K562 (cell line): ENCODE measurements around the gene TSSK2. TPM values are rescaled to one million over a fixed set of nuclear protein-coding genes. Genes with fewer than 3 reads are reported as not detected.
A peak's percentile ranks its signal among the peaks of the same experiment; 100 is the strongest.

Experiments used
- ATAC-seq: fragments of 200-7000 bp; cut with Tn5 transposase; 3 replicates; pipeline ENCODE4 v1.9.1; 2020; ENCODE audit warnings: moderate library complexity
- BruUV-seq: library from RNA; stranded (reverse); fragments of 400-500 nt; replicated peaks from 2 replicates; lab custom pipeline; 2021; lab: Mats Ljungman, UMichigan
- CTCF ChIA-PET: fragments of 300-600 bp; formaldehyde crosslinking; extraction: SDS; loops from one replicate; lab custom pipeline; 2021; ENCODE audit warnings: low intra/inter-chr PET ratio; lab: Yijun Ruan, JAX
- POLR2A ChIA-PET: fragments of 300-600, 350-650 bp; sonication (Branson Sonifier 250); formaldehyde crosslinking; extraction: SDS; loops from one replicate; lab custom pipeline; 2021; ENCODE audit warnings: antibody characterized with exemption, inconsistent platforms; lab: Yijun Ruan, JAX
- DNase-seq, 4 experiments: peaks; one replicate each; pipeline versions ENCODE4 v3.0.0 to v3.0.0-alpha.2; 2011 to 2018; ENCODE audit warnings: low spot score in 3 of 4, mixed read lengths in 3 of 4; ENCODE audit errors: extremely low read depth in 1 of 4
- FAIRE-seq: peaks from 2 replicates; lab custom pipeline; 2011; peaks lifted over from hg19 to GRCh38; lab: Jason Lieb, UNC
- H2AFZ ChIP-seq: 2 replicates; pipeline ENCODE4 v1.6.0; 2011; ENCODE audit warnings: low read depth, low read length, control low read depth, inconsistent platforms
- H3K27ac ChIP-seq: fragments of 200-600 bp; 3 replicates; pipeline ENCODE4 v1.8.0; 2011; ENCODE audit warnings: low read depth, mild to moderate bottlenecking, control low read depth, inconsistent platforms, low read length, moderate library complexity, mixed read lengths; ENCODE audit errors: extremely low read depth
- H3K27me3 ChIP-seq, 2 experiments: fragments of 300-600 bp in 1 of 2; 2 replicates in 1 of 2; 3 replicates in 1 of 2; pipeline versions ENCODE4 v1.6.0 to v1.8.0; 2011; ENCODE audit warnings: inconsistent platforms in 2 of 2, low read length in 2 of 2, mild to moderate bottlenecking in 1 of 2, mixed read lengths in 1 of 2, moderate library complexity in 1 of 2; ENCODE audit not compliant: control insufficient read depth in 2 of 2, insufficient read depth in 2 of 2
- H3K36me3 ChIP-seq: fragments of 300-600 bp; 3 replicates; pipeline ENCODE4 v1.8.0; 2011; ENCODE audit warnings: mild to moderate bottlenecking, low read length, inconsistent platforms; ENCODE audit not compliant: control insufficient read depth, insufficient read depth
- H3K4me1 ChIP-seq, 2 experiments: fragments of 200-600 bp in 1 of 2; replicated peaks in 1 of 2; 2 replicates in 1 of 2; 3 replicates in 1 of 2; pipeline versions ENCODE4 v1.5.1 to v1.8.0; 2011; ENCODE audit warnings: inconsistent platforms in 2 of 2, low read length in 2 of 2, mild to moderate bottlenecking in 1 of 2, mixed read lengths in 1 of 2, moderate library complexity in 1 of 2; ENCODE audit not compliant: control insufficient read depth in 2 of 2, insufficient read depth in 2 of 2
- H3K4me2 ChIP-seq: 2 replicates; pipeline ENCODE4 v1.6.1; 2011; ENCODE audit warnings: low read length, control low read depth, inconsistent platforms, mixed read lengths; ENCODE audit not compliant: insufficient read depth
- H3K4me3 ChIP-seq: fragments of 200-600 bp; sonication (generic), shearing (Covaris generic); 2 replicates; pipeline ENCODE4 v1.5.1; 2016; ENCODE audit warnings: control low read depth, inconsistent platforms
- H3K79me2 ChIP-seq: fragments of 200-600 bp; 3 replicates; pipeline ENCODE4 v1.8.0; 2011; ENCODE audit warnings: low read length, inconsistent platforms; ENCODE audit not compliant: control insufficient read depth, insufficient read depth
- H3K9ac ChIP-seq, 2 experiments: 2 replicates each; pipeline versions ENCODE4 v1.6.0 to v1.6.1; 2011; ENCODE audit warnings: low read depth in 2 of 2, low read length in 2 of 2, control low read depth in 1 of 2, inconsistent platforms in 1 of 2, mild to moderate bottlenecking in 1 of 2, mixed read lengths in 1 of 2; ENCODE audit not compliant: insufficient read depth in 1 of 2
- H3K9me1 ChIP-seq: one replicate; pipeline ENCODE4 v1.6.0; 2011; ENCODE audit warnings: inconsistent platforms, mild to moderate bottlenecking, low read length, moderate library complexity; ENCODE audit not compliant: control insufficient read depth, insufficient read depth
- H3K9me3 ChIP-seq: replicated peaks from 2 replicates; pipeline ENCODE4 v1.5.1; 2011; ENCODE audit warnings: low read depth, low read length, inconsistent platforms; ENCODE audit not compliant: control insufficient read depth, insufficient read depth
- H4K20me1 ChIP-seq: replicated peaks from 2 replicates; pipeline ENCODE4 v1.6.1; 2011; ENCODE audit warnings: low read length, inconsistent platforms, mixed read lengths; ENCODE audit not compliant: control insufficient read depth, insufficient read depth
- BMI1 ChIP-seq: fragments of 150-350 bp; IDR thresholded peaks from 2 replicates; pipeline ENCODE4 v1.6.1; 2014; ENCODE audit warnings: low read length
- ID3 ChIP-seq, 2 experiments: fragments of 250-450 bp in 1 of 2; fragments of 450-650 bp in 1 of 2; sonication (Bioruptor Pico) in 1 of 2; IDR thresholded peaks; 2 replicates each; pipeline versions ENCODE4 v1.6.1 to v1.8.0; 2016 to 2021; ENCODE audit warnings: mild to moderate bottlenecking in 2 of 2, moderate library complexity in 2 of 2, missing compliant biosample characterization in 1 of 2, missing genetic modification characterization in 1 of 2
- ILK ChIP-seq: fragments of 450-650 bp; IDR thresholded peaks from 2 replicates; pipeline ENCODE4 v1.6.1; 2016; ENCODE audit warnings: missing genetic modification characterization, low read depth, mild to moderate bottlenecking, missing compliant biosample characterization, moderate library complexity, borderline replicate concordance
- KHSRP ChIP-seq: fragments of 450-650 bp; IDR thresholded peaks from 2 replicates; pipeline ENCODE4 v1.6.1; 2017
- NFE2 ChIP-seq: IDR thresholded peaks from 2 replicates; pipeline ENCODE4 v1.6.1; 2014; ENCODE audit warnings: antibody characterized with exemption, low read depth
- POLR2B ChIP-seq: fragments of 450-650 bp; IDR thresholded peaks from 2 replicates; pipeline ENCODE4 v1.6.1; 2018; ENCODE audit warnings: low read depth; ENCODE audit not compliant: partially characterized antibody
- ZNF316 ChIP-seq: fragments of 450-650 bp; IDR thresholded peaks from 2 replicates; pipeline ENCODE4 v1.6.1; 2016
- ZNF507 ChIP-seq: conservative IDR thresholded peaks from 2 replicates; pipeline ENCODE4 v1.6.1; 2017; ENCODE audit warnings: missing genetic modification characterization, missing compliant biosample characterization
- ZNF57 ChIP-seq: fragments of 450-650 bp; formaldehyde crosslinking; IDR thresholded peaks from 2 replicates; pipeline ENCODE4 v1.4.0; 2020; ENCODE audit warnings: mild to moderate bottlenecking, moderate library complexity
- WGBS: fragments of 100-300 bp; shearing (Covaris generic); methylation state at CpG from one replicate; pipeline ENCODE4 v1.1.6; 2016; ENCODE audit warnings: low coverage, mixed read lengths; ENCODE audit not compliant: insufficient coverage; ENCODE audit errors: missing lambda C conversion rate; 5-methylcytosine and 5-hydroxymethylcytosine counted together
- in situ Hi-C: fragments of 300-500 bp; cut with MboI; formaldehyde crosslinking; loops from 4 replicates; pipeline ENCODE4 v1.15.0; 2018; ENCODE audit warnings: inconsistent platforms, mixed read lengths
- intact Hi-C: fragments of 100-400 bp; cut with micrococcal nuclease; formaldehyde crosslinking; loops from 2 replicates; pipeline ENCODE4 v1.14.2; 2022
- polyA plus RNA-seq, 8 experiments: library from polyadenylated mRNA; depleted of rRNA in 4 of 8; stranded (reverse) in 5 of 8; unstranded in 3 of 8; fragments of >200 nt; fragmentation: Nextera tagmentation in 2 of 8; fragmentation: Illumina TruSeq in 1 of 8; extraction: Ambion mirVana in 2 of 8; extraction: Trizol in 1 of 8; gene quantifications; 2 replicates each; pipeline versions ENCODE4 v1.2.1 to v1.2.3, GENCODE V29; 2011 to 2014; ENCODE audit warnings: inconsistent platforms in 1 of 8, missing spikeins in 1 of 8
- total RNA-seq, 7 experiments: library from RNA; depleted of rRNA in 6 of 7; stranded (reverse); fragments of >200 nt in 6 of 7; fragmentation: Illumina TruSeq in 2 of 7; extraction: Trizol in 2 of 7; gene quantifications; 2 replicates each; pipeline versions ENCODE4 v1.2.1 to v1.2.3, GENCODE V29; 2011 to 2021; ENCODE audit warnings: low replicate concordance in 1 of 7
- TF ChIP-seq, protein P1 (sequence below): fragments of 200-400 bp; formaldehyde crosslinking; IDR thresholded peaks from 2 replicates; pipeline ENCODE4 v1.6.1; 2017; ENCODE audit warnings: mild to moderate bottlenecking, low read depth, low read length, moderate library complexity
- TF ChIP-seq, protein P2 (sequence below), 2 experiments: IDR thresholded peaks; 2 replicates each; pipeline ENCODE4 v1.6.1; 2012; ENCODE audit warnings: improper control_type of control experiment in 2 of 2, low read depth in 2 of 2, low read length in 2 of 2, borderline replicate concordance in 1 of 2

The TSSK2 gene
- total and polyA plus RNA-seq, 9 of the 15 experiments (the other 6 are each of a cell fraction or from before 2014, with no cell fraction given): 0.04 TPM; not detected in 8

DNA sequence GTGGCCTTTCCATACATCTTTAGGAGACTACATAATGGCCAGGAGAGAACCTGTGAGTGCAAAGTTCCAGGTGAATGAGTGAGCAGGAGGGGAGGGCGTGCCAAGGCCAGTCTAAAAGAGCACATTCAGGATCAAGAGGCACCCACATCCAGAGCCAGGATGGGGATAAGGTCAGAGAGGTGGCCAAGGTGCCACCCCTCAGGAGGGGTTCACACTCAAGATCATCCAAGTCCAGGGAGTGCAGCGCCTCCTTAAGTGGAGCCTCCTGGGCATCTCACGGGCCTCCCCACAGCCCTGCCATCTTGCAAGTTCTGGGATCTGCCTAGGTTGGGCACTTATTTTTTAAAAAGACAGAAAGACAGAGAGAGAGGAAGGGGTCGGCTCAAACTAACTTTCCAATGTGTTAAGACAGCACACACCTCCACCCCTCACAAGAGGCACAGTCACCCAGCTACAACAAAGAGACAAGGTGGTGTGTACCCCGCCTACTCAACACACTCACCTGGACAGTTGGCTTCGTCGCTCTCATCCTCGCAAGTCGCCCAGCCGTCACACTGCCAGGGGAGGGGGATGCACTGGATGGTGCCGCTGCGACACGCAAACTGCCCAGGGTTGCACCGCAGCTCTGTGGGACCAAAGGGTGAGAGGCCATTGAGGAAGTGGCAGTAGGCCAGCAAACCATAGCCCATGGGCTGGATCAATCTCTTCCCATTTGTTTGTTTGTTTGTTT lies 42.1 kb upstream of the TSSK2 start (continued):
- TF ChIP-seq, protein P1, sequence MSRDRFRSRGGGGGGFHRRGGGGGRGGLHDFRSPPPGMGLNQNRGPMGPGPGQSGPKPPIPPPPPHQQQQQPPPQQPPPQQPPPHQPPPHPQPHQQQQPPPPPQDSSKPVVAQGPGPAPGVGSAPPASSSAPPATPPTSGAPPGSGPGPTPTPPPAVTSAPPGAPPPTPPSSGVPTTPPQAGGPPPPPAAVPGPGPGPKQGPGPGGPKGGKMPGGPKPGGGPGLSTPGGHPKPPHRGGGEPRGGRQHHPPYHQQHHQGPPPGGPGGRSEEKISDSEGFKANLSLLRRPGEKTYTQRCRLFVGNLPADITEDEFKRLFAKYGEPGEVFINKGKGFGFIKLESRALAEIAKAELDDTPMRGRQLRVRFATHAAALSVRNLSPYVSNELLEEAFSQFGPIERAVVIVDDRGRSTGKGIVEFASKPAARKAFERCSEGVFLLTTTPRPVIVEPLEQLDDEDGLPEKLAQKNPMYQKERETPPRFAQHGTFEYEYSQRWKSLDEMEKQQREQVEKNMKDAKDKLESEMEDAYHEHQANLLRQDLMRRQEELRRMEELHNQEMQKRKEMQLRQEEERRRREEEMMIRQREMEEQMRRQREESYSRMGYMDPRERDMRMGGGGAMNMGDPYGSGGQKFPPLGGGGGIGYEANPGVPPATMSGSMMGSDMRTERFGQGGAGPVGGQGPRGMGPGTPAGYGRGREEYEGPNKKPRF: no peak
- TF ChIP-seq ILK (tag) (no peak), NFE2 (no peak), ID3 (CRISPR knock-in tag; IDR thresholded peaks at IDR 0.05) (no peak), ID3 (tag; IDR thresholded peaks at IDR 0.05) (0 out of 2 replicates have a peak, but pooled peaks have one; percentile 35), BMI1 (no peak), ZNF57 (CRISPR knock-in tag) (no peak)

DNA sequence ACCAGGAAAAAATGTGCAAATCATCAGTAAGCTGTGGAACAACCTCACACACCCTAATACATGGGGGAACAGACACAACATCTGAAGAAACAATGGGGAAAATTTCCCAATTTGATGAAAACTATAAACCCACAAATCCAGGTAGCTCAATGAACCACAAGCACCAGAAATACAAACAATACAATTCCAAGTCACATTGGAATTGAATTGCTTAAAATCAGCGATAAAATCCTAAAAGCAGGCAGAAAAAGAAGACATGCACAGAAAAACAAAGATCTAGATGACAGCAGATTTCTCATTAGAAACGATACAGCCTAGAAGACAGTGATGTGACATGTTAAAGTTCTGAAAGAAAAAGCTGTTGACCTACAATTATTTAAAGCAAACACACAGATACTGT lies 40.9 kb upstream of the TSSK2 start:
- DNase-seq (peak in 1 of 4 experiments; percentile 28), FAIRE-seq (no peak), ATAC-seq (no peak)
- intact Hi-C loops: no loop called here
- Histone ChIP-seq H3K9me3 (no peaks in the 10 kb centered on the region), H4K20me1 (peaks cover 12% of the 10 kb centered on the region), H3K36me3 (peaks cover 29% of the 10 kb centered on the region; the same call in 2 of the 3 replicates), H3K79me2 (peaks cover 11% of the 10 kb centered on the region; the same call in 2 of the 3 replicates), H3K4me2 (no peak overlapping the region), H3K4me1 (peaks cover 7 to 17% of the 10 kb centered on the region in 2 experiments), H3K4me3 (no peak overlapping the region), H3K9ac (no peak overlapping the region), H3K27ac (no peak overlapping the region), H2AFZ (no peak overlapping the region), H3K27me3 (no peaks in the 10 kb centered on the region), H3K9me1 (peaks cover 7% of the 10 kb centered on the region)
- WGBS: 49% methylated on average over 2 of the region's 2 CpGs
- CTCF ChIA-PET: no interaction called here
- POLR2A ChIA-PET: interaction anchor here (1.2 to 4.3 kb wide), 7 partner anchors 8 to 84 kb away, joined by 3 to 22 read pairs (median 10); partner anchors contain the start of gene ESS2
- BruUV-seq: no TSS peak
- in situ Hi-C loops: no loop called here
- TF ChIP-seq KHSRP: 0 out of 2 replicates have a peak, but pooled peaks have one; percentile 26
- TF ChIP-seq ZNF316: peak; percentile 8; the same call in 1 of the 2 replicates
- no peak for TF ChIP-seq ZNF507
- peak; percentile 18 for TF ChIP-seq POLR2B
- TF ChIP-seq, protein P2, sequence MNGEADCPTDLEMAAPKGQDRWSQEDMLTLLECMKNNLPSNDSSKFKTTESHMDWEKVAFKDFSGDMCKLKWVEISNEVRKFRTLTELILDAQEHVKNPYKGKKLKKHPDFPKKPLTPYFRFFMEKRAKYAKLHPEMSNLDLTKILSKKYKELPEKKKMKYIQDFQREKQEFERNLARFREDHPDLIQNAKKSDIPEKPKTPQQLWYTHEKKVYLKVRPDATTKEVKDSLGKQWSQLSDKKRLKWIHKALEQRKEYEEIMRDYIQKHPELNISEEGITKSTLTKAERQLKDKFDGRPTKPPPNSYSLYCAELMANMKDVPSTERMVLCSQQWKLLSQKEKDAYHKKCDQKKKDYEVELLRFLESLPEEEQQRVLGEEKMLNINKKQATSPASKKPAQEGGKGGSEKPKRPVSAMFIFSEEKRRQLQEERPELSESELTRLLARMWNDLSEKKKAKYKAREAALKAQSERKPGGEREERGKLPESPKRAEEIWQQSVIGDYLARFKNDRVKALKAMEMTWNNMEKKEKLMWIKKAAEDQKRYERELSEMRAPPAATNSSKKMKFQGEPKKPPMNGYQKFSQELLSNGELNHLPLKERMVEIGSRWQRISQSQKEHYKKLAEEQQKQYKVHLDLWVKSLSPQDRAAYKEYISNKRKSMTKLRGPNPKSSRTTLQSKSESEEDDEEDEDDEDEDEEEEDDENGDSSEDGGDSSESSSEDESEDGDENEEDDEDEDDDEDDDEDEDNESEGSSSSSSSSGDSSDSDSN (IDR thresholded peaks at IDR 0.05; ENCODE audit: borderline replicate concordance in 1 of 2, low read depth in 2 of 2, low read length in 2 of 2): 0 out of 4 replicates have a peak, but pooled peaks of 1 of the 2 experiments have one; percentile 37
